Measurements from ENCODE around the gene KLHL17.

KLHL17 gene

DNA sequence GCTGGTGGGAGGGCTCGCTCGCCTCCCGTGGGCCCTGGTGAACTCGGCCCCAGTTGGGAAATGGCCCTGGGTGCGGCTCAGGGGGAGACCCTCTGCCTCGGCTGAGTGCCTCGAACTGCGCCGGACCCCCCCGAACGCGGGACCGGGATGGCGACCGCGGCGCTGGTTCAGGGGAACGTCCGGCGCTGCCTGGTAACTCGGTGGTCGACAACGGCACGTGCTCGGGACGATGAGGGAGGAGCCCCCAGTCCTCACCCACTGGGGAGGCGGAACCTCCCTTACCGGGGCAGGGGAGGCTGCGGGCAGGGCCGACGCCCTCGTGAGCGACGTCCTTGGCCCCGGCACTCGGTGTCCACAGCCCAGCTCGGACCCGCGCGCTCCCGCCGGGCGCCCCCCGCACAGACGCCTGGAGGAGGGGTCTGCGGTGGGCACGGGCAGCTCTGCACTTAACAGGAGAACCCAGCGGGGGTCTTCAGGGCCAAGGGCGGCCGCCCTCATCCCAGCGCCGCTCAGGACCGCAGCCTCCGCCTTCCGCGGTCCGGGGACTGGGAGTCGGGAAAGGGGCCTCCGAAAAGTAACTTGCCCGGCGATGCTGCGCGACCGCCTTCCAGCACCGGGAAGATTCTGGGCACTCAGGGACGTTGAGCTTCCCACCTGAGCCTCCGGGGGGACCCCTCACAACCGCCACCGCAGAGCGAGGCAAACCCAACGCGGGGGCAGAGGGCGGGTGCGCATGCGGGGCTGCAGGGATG lies 37.8 kb downstream of the KLHL17 start:
- no peak for DNase-seq (ENCODE audit: low read depth)
- peak overlapping the region; percentile 17 for H3K4me3 ChIP-seq (replicated peaks; ENCODE audit: low read depth, low read length)
- TF ChIP-seq, protein P1, sequence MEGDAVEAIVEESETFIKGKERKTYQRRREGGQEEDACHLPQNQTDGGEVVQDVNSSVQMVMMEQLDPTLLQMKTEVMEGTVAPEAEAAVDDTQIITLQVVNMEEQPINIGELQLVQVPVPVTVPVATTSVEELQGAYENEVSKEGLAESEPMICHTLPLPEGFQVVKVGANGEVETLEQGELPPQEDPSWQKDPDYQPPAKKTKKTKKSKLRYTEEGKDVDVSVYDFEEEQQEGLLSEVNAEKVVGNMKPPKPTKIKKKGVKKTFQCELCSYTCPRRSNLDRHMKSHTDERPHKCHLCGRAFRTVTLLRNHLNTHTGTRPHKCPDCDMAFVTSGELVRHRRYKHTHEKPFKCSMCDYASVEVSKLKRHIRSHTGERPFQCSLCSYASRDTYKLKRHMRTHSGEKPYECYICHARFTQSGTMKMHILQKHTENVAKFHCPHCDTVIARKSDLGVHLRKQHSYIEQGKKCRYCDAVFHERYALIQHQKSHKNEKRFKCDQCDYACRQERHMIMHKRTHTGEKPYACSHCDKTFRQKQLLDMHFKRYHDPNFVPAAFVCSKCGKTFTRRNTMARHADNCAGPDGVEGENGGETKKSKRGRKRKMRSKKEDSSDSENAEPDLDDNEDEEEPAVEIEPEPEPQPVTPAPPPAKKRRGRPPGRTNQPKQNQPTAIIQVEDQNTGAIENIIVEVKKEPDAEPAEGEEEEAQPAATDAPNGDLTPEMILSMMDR (IDR thresholded peaks at IDR 0.05; ENCODE audit: low read length, missing control alignments): no peak

DNA sequence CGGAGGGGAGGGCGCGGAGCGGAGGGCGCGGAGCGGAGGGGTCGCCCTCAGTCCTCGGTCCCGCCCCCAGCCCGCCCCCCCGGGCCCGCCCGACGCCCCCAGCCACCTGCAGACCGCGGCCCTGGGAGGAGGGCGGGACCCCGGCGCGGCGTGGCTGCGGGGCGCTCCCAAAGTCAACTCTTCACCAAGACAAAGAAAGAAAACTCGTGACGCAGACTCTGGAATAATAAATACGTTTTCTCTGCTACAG lies 38.3 kb downstream of the KLHL17 start:
- TF ChIP-seq, protein P1 (IDR thresholded peaks at IDR 0.05; ENCODE audit: low read length, missing control alignments): no peak
- peak; percentile 46 for DNase-seq (ENCODE audit: low read depth)
- H3K4me3 ChIP-seq (replicated peaks; ENCODE audit: low read depth, low read length): peak overlapping the region; percentile 40

DNA sequence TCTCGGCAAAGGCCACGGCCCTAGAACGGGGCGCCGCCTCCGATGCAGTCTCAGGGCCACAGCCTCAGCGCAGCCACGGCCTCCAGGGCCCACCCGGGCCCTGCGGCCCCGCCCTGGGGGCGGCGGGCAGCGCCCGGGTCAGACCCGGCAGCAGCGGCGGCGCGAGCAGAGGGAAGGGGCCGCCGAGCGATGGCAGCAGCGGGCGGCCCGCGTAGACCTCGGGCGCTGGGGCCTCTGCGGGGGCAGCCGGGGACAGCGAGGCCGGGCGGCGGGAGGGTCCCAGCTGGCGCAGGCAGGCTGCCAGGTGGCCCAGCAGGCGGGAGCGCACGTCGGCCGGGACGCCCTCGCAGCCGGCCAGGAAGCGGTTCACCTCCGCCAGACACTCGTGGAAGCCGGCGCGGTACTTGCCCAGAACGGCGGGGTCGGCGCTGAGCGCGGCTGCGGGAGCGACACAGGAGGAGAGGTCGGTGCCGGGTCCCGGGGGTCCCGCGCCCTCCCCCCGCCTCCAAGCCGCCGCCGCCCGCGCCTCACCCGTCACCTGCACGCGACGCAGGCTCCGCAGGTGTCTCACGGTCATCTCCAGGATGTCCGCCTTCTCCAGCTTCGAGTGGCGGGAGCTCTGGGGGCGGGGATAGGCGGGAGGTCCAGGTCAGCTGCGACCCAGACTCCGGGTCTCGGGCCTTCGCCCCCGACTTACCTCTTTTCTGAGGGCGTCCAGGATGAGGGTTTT lies 38.8 kb downstream of the KLHL17 start:
- DNase-seq (ENCODE audit: low read depth): no peak
- peak overlapping the region; percentile 59 for H3K4me3 ChIP-seq (replicated peaks; ENCODE audit: low read depth, low read length)
- TF ChIP-seq, protein P1 (IDR thresholded peaks at IDR 0.05; ENCODE audit: low read length, missing control alignments): no peak

DNA sequence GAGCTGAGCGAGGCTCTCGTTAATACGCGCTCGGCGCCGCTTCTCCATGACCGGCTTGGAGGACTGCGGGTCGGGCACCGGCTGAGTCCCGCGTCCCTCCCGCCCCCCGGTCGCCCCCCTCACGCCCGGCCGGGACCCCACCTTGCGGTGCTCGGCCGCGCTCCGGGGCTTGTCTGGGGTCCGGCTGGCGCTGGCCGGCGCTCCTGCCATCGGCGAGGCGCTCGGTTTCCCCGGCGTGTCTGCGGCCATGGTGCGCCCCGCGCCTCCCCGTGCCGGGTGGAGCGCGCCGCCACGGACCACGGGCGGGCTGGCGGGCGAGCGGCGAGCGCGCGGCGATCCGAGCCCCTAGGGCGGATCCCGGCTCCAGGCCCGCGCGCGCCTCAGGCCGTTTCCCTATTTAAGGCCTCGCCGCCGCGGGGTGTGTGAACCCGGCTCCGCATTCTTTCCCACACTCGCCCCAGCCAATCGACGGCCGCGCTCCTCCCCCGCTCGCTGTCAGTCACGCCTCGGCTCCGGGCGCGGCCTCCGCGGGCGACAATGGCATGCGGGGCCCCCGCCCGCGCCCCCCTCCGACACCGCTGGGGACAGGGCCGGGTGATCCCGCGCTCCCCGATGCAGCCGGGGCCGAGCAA lies 39.5 kb downstream of the KLHL17 start, which contains the start of gene HES4:
HES4 (minus strand) TSS at position 373 of the 632 bp plus-strand sequence; CDS start at position 249, 124 bp downstream.
- H3K4me3 ChIP-seq (replicated peaks; ENCODE audit: low read depth, low read length): peak within 1 kb of the TSS; percentile 70
- peak; percentile 94 for DNase-seq (ENCODE audit: low read depth)
- TF ChIP-seq, protein P1 (IDR thresholded peaks at IDR 0.05; ENCODE audit: low read length, missing control alignments): no peak

DNA sequence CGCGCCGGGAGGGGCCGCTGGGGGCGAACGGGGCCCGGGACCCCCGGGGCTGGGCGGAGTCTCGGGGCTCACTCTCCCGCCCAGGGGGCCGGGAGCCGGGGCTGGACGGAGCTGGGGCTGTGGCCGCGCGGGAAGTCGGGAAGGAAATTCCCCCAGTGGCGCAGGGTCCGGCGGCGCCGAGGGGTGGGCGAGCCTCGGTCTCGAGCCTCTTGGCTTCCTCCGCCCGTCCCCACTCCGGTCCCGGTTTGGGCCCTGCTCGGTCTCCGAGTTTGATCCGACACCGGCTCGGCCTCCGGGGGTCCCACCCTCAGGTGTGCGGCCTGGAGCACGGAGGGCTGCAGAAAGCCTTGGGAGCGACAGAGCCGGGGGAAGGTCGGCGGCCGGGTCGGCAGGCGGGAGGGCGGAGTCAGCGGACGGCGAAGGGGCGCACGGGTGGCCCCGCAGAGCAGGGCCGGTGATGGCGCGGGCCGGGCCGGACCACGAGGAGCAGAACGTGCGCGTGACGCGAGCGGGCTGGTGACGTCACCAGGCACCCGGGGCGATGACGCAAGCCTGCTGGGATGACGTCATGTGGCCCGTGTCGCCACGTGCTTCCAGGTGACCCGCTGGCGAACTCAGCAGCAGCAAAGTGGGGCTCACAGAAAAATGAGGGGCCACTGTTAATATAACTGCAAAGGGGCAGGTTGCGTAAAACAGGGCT lies 40.1 kb downstream of the KLHL17 start:
- H3K4me3 ChIP-seq (replicated peaks; ENCODE audit: low read depth, low read length): peak overlapping the region; percentile 70
- TF ChIP-seq, protein P1 (IDR thresholded peaks at IDR 0.05; ENCODE audit: low read length, missing control alignments): no peak
- DNase-seq (ENCODE audit: low read depth): peak; percentile 93

DNA sequence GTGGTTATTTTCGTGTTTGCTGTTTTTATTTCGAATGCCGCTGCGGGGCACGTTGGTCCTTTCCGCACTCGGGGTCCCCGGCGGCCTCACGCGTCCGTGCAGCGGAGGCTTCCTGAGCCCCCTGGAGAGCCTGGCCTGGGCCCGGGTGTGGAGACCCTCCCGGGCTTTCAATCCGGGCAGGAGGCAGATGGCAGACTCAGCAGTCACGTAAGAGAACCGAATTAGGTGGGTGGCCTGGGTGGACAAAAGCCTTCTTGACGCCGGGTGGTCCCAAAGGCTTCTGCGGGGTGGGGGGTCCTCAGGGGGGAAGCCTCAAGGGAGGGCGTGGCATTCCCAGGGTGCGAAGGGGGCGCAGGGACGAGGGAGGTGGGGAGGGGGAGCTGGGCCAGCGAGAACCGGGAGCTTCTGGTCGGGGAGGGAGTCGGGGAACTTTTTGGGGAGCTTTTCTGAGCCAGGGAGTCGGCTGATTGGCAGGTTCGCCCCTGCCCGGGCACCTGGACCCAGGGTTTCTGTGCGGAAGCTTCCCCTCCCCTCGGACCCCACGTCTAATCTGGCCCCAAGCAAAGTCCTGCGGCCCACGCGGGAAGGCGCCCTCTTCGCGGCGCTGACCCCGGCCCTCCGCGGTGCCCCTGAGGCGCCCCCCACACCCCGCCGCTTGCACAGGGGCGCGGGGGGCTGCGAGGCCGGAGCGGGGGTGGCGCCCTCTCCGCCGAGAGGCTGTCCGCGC lies 40.8 kb downstream of the KLHL17 start:
- H3K4me3 ChIP-seq (replicated peaks; ENCODE audit: low read depth, low read length): peak overlapping the region; percentile 70
- TF ChIP-seq, protein P1 (IDR thresholded peaks at IDR 0.05; ENCODE audit: low read length, missing control alignments): no peak
- DNase-seq (ENCODE audit: low read depth): no peak

Measured in fibroblast of pulmonary artery (primary cell).